ENCODE data around the gene POU2F1. TPM values are rescaled to one million over a fixed set of nuclear protein-coding genes. Genes with fewer than 3 reads are reported as not detected.

Gene POU2F1
- polyA plus RNA-seq (10.3 and 10.9 TPM in 2 replicates), polyA minus RNA-seq (50.4 and 73.3 TPM in 2 replicates)

DNA sequence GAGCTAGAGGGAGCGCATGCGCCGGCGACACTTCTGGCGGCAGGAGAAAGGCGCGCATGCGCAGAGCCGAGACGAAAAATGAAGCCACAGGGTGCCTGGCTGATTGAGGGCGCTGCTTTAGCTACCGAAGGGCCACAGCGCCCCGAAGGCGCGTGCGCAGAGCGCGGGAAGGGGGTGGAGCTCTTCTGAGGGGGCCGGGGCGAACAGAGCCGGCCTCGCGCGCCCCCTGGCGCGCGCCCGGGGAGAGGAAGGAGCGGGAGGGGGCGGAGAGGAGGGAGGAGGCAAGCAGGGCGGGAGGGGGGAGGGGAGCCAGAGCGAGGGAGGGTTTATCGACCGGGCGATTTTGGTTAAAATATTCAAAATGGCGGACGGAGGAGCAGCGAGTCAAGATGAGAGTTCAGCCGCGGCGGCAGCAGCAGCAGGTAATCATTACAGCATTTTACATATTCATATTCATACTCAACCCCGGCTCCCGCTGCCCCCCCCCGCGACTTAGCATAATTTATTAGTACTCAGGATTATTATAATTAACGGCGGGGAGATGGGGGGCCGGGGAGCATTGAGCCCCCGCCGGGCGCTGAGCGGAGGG is at the start of gene POU2F1:
Gene POU2F1, plus strand, starts transcription at position 350 of the 589 bp plus-strand sequence. Its CDS starts 12 bp downstream, at position 362.
- H3K4me2 ChIP-seq (ENCODE audit: low read length), result peak within 1 kb of the TSS; percentile 89
- H3K9me3 ChIP-seq (ENCODE audit: low read length), result no peaks in the 10 kb centered on the region
- peak within 1 kb of the TSS; percentile 93 for H2AFZ ChIP-seq (ENCODE audit: low read depth, low read length)
- no peaks in the 10 kb centered on the region for H3F3A ChIP-seq (ENCODE audit: insufficient read depth, low read length, poor library complexity, severe bottlenecking)
- H3K27ac ChIP-seq (ENCODE audit: low read length), result peak within 1 kb of the TSS; percentile 91
- H3K79me2 ChIP-seq (replicated peaks; ENCODE audit: insufficient read depth, low read length), result peaks cover 36% of the 10 kb centered on the region
- H3K4me3 ChIP-seq (ENCODE audit: low read length), result peak within 1 kb of the TSS; percentile 79
- H3K9ac ChIP-seq (ENCODE audit: low read length), result peak within 1 kb of the TSS; percentile 84
- H3K36me3 ChIP-seq (ENCODE audit: insufficient read depth, low read length), result no peaks in the 10 kb centered on the region
- TF ChIP-seq POLR2AphosphoS5 (IDR thresholded peaks at IDR 0.05), result peak; percentile 79
- TF ChIP-seq TAF1 (IDR thresholded peaks at IDR 0.05; ENCODE audit: low read depth), result peak; percentile 86
- TF ChIP-seq EZH2 (IDR thresholded peaks at IDR 0.05; ENCODE audit: borderline replicate concordance, insufficient read depth, low read length, poor library complexity, severe bottlenecking), result no peak
- TF ChIP-seq EP300 (conservative IDR thresholded peaks at IDR 0.05; ENCODE audit: poor library complexity, severe bottlenecking), result peak; percentile 11
- peak; percentile 82 for TF ChIP-seq RAD21 (conservative IDR thresholded peaks at IDR 0.05)
- TF ChIP-seq SMC3 (conservative IDR thresholded peaks at IDR 0.05; ENCODE audit: poor library complexity), result peak; percentile 81
- TF ChIP-seq, protein P1, sequence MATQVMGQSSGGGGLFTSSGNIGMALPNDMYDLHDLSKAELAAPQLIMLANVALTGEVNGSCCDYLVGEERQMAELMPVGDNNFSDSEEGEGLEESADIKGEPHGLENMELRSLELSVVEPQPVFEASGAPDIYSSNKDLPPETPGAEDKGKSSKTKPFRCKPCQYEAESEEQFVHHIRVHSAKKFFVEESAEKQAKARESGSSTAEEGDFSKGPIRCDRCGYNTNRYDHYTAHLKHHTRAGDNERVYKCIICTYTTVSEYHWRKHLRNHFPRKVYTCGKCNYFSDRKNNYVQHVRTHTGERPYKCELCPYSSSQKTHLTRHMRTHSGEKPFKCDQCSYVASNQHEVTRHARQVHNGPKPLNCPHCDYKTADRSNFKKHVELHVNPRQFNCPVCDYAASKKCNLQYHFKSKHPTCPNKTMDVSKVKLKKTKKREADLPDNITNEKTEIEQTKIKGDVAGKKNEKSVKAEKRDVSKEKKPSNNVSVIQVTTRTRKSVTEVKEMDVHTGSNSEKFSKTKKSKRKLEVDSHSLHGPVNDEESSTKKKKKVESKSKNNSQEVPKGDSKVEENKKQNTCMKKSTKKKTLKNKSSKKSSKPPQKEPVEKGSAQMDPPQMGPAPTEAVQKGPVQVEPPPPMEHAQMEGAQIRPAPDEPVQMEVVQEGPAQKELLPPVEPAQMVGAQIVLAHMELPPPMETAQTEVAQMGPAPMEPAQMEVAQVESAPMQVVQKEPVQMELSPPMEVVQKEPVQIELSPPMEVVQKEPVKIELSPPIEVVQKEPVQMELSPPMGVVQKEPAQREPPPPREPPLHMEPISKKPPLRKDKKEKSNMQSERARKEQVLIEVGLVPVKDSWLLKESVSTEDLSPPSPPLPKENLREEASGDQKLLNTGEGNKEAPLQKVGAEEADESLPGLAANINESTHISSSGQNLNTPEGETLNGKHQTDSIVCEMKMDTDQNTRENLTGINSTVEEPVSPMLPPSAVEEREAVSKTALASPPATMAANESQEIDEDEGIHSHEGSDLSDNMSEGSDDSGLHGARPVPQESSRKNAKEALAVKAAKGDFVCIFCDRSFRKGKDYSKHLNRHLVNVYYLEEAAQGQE (IDR thresholded peaks at IDR 0.05; ENCODE audit: borderline replicate concordance), result peak; percentile 70
- TF ChIP-seq, protein P2, sequence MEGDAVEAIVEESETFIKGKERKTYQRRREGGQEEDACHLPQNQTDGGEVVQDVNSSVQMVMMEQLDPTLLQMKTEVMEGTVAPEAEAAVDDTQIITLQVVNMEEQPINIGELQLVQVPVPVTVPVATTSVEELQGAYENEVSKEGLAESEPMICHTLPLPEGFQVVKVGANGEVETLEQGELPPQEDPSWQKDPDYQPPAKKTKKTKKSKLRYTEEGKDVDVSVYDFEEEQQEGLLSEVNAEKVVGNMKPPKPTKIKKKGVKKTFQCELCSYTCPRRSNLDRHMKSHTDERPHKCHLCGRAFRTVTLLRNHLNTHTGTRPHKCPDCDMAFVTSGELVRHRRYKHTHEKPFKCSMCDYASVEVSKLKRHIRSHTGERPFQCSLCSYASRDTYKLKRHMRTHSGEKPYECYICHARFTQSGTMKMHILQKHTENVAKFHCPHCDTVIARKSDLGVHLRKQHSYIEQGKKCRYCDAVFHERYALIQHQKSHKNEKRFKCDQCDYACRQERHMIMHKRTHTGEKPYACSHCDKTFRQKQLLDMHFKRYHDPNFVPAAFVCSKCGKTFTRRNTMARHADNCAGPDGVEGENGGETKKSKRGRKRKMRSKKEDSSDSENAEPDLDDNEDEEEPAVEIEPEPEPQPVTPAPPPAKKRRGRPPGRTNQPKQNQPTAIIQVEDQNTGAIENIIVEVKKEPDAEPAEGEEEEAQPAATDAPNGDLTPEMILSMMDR (IDR thresholded peaks at IDR 0.05; ENCODE audit: poor library complexity, severe bottlenecking), result peak; percentile 82
- no peak for TF ChIP-seq MXI1 (conservative IDR thresholded peaks at IDR 0.05; ENCODE audit: poor library complexity, severe bottlenecking)
- no peaks in the 10 kb centered on the region for H3K9me2 ChIP-seq (ENCODE audit: insufficient read depth, low read length)
- H4K20me1 ChIP-seq (ENCODE audit: insufficient read depth), result no peaks in the 10 kb centered on the region
- no peaks in the 10 kb centered on the region for H3K27me3 ChIP-seq (ENCODE audit: insufficient read depth, low read depth, low read length)

DNA sequence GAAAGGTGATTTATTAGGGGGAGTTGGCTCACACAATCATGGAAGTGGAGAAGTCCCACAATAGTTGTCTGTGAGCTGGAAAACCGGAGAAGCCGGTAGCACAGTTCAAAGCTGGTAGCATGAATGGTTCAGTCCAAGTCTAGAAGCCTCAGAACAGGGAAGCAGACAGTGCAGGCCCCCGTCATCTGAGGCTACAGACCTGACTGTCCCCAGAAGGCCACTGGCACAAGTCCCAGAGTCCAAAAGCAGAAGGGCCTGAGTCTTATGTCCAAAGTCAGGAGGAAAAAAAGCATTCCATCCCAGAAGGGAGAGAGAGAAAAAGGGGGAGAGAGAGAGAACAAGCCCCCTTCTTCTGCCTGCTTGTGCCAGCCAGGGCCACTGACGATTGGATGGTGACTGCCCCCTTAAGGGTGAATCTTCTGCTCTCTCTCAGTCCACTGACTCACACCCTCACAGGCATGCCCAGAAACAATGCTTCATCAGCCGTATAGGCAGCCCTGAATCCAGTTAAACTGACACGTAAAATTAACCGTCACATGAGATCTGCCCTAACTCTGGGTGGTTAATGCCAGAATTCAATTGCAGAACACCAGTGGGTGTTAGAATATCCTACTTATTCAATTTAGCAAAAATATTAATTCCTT is 49.3 kb upstream of the POU2F1 start:
- H2AFZ ChIP-seq (ENCODE audit: low read depth, low read length), result no peak overlapping the region
- no peak overlapping the region for H3K4me2 ChIP-seq (ENCODE audit: low read length)

More for the DNA sequence above, 49.3 kb upstream of the POU2F1 start:
- Histone ChIP-seq H3K9ac (ENCODE audit: low read length) (no peak overlapping the region), H3K4me3 (ENCODE audit: low read length) (no peak overlapping the region), H4K20me1 (ENCODE audit: insufficient read depth) (no peaks in the 10 kb centered on the region), H3K9me2 (ENCODE audit: insufficient read depth, low read length) (no peaks in the 10 kb centered on the region), H3K27ac (ENCODE audit: low read length) (no peak overlapping the region), H3K9me3 (ENCODE audit: low read length) (no peaks in the 10 kb centered on the region), H3F3A (ENCODE audit: insufficient read depth, low read length, poor library complexity, severe bottlenecking) (no peaks in the 10 kb centered on the region), H3K27me3 (ENCODE audit: insufficient read depth, low read depth, low read length) (no peaks in the 10 kb centered on the region), H3K79me2 (replicated peaks; ENCODE audit: insufficient read depth, low read length) (no peaks in the 10 kb centered on the region), H3K36me3 (ENCODE audit: insufficient read depth, low read length) (no peaks in the 10 kb centered on the region)
- no peak for TF ChIP-seq POLR2AphosphoS5 (IDR thresholded peaks at IDR 0.05)
